ENCODE data around the gene SAFB2. TPM values are rescaled to one million over a fixed set of nuclear protein-coding genes. Genes with fewer than 3 reads are reported as not detected.
A peak's percentile ranks its signal among the peaks of the same experiment; 100 is the strongest.

The SAFB2 gene
- total RNA-seq, 4 donors from 2014 or later = 22.9 to 105 (median 28.8) TPM

GRCh38 chr19:5579697-5580096, 42.9 kb downstream of the SAFB2 start:
- H3K9me3 ChIP-seq = no peaks in the 10 kb centered on the region
- H3K36me3 ChIP-seq = peaks cover 15% of the 10 kb centered on the region
- H3K27me3 ChIP-seq = no peaks in the 10 kb centered on the region
- WGBS = 89% methylated on average over 7 of the region's 7 CpGs
- DNase-seq (ENCODE audit: low spot score in 2 of 2) = no peak
- no peak overlapping the region for H3K4me3 ChIP-seq
- TF ChIP-seq EP300 (IDR thresholded peaks at IDR 0.05) (no peak), POLR2AphosphoS5 (IDR thresholded peaks at IDR 0.05) (no peak), CTCF (IDR thresholded peaks at IDR 0.05) (no peak), POLR2A (IDR thresholded peaks at IDR 0.05) (no peak)
- peaks cover 14% of the 10 kb centered on the region for H3K4me1 ChIP-seq
- no peak overlapping the region for H3K27ac ChIP-seq

- no peak for TF ChIP-seq POLR2A (IDR thresholded peaks at IDR 0.05)
- TF ChIP-seq CTCF (IDR thresholded peaks at IDR 0.05) = no peak
- no peak for TF ChIP-seq EP300 (IDR thresholded peaks at IDR 0.05)
- 97% methylated on average over 3 of the region's 6 CpGs for WGBS
Observed at GRCh38 chr19:5579286-5579685, 43.3 kb downstream of the SAFB2 start.

GRCh38 chr19:5578097-5578846, 44.3 kb downstream of the SAFB2 start:
- H3K4me1 ChIP-seq = peaks cover 14% of the 10 kb centered on the region
- H3K9me3 ChIP-seq = no peaks in the 10 kb centered on the region
- H3K27ac ChIP-seq = peak overlapping the region; percentile 88

More at GRCh38 chr19:5579286-5579685, 43.3 kb downstream of the SAFB2 start:
- Histone ChIP-seq H3K4me3 (no peak overlapping the region), H3K27ac (no peak overlapping the region), H3K4me1 (peaks cover 14% of the 10 kb centered on the region), H3K27me3 (no peaks in the 10 kb centered on the region), H3K9me3 (no peaks in the 10 kb centered on the region), H3K36me3 (peaks cover 15% of the 10 kb centered on the region)
- DNase-seq (ENCODE audit: low spot score in 2 of 2) = no peak

GRCh38 chr19:5575590-5575989, 47.0 kb downstream of the SAFB2 start:
- H3K4me3 ChIP-seq = no peak overlapping the region
- no peaks in the 10 kb centered on the region for H3K27me3 ChIP-seq
- no peaks in the 10 kb centered on the region for H3K36me3 ChIP-seq
- H3K9me3 ChIP-seq = no peaks in the 10 kb centered on the region
- no peak for DNase-seq (ENCODE audit: low spot score in 2 of 2)
- peaks cover 24% of the 10 kb centered on the region for H3K4me1 ChIP-seq
- no peak overlapping the region for H3K27ac ChIP-seq
- TF ChIP-seq CTCF (IDR thresholded peaks at IDR 0.05) = no peak
- TF ChIP-seq POLR2AphosphoS5 (IDR thresholded peaks at IDR 0.05) = no peak
- TF ChIP-seq POLR2A (IDR thresholded peaks at IDR 0.05) = no peak
- TF ChIP-seq EP300 (IDR thresholded peaks at IDR 0.05) = no peak
- WGBS = 69% methylated on average over 6 of the region's 6 CpGs

More at GRCh38 chr19:5578097-5578846, 44.3 kb downstream of the SAFB2 start:
- no peak for TF ChIP-seq EP300 (IDR thresholded peaks at IDR 0.05)
- TF ChIP-seq POLR2AphosphoS5 (IDR thresholded peaks at IDR 0.05) = no peak
- no peak for TF ChIP-seq POLR2A (IDR thresholded peaks at IDR 0.05)
- TF ChIP-seq CTCF (IDR thresholded peaks at IDR 0.05) = peak; percentile 88 to 97
- WGBS = 21% methylated on average over 27 of the region's 28 CpGs
- Histone ChIP-seq H3K36me3 (peaks cover 12% of the 10 kb centered on the region), H3K4me3 (peak overlapping the region; percentile 19), H3K27me3 (no peaks in the 10 kb centered on the region)
- DNase-seq (ENCODE audit: low spot score in 2 of 2) = peak in 1 of 2 donors; percentile 84

DNA sequence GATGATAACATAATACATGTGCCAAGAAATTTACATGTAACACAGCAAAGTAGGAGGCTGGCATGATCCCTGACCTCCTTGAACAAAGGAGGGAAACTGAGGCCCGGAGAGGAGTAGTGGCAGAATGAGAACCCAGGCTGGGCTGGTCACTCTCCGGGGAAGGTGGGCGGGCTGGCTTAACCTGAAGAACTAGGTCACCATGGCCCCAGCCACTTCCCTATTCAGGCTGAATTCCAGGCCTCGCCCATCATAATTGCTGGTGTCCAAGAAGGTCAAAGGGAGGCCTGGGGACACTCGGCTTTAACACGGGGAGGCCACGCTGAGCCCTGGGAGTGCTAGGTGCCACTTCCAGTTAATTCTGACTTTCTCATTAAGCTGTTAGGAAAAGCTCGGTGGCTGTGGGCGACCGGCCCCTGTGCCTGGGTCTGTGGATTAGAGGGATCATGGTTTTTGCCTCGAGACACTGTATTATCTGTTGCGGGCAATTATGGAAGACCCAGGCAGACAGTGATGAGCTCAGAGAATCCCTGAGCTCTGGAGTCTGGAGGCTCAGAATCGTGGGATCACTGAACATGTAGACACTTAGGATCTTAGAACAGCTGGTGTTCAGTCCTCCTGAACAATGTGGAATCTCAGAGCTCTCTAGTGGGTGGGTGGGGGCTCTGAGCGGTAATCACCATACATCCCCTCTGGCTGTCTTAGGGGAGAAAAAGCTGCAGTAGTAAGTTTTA, 49.9 kb downstream of the SAFB2 start:
- TF ChIP-seq POLR2A (IDR thresholded peaks at IDR 0.05) (no peak), CTCF (IDR thresholded peaks at IDR 0.05) (no peak), EP300 (IDR thresholded peaks at IDR 0.05) (no peak), POLR2AphosphoS5 (IDR thresholded peaks at IDR 0.05) (no peak)
- H3K4me3 ChIP-seq = no peak overlapping the region
- no peaks in the 10 kb centered on the region for H3K9me3 ChIP-seq
- no peak for DNase-seq (ENCODE audit: low spot score in 2 of 2)
- H3K27ac ChIP-seq = peak overlapping the region; percentile 14
- H3K4me1 ChIP-seq = peaks cover 17% of the 10 kb centered on the region
- 73% methylated on average over 14 of the region's 14 CpGs for WGBS
- H3K27me3 ChIP-seq = peaks cover 15% of the 10 kb centered on the region
- no peaks in the 10 kb centered on the region for H3K36me3 ChIP-seq
